Naive thymus-derived CD4-positive, alpha-beta T cell (primary cell): Measurements from ENCODE around the gene HDAC6. TPM values are rescaled to one million over a fixed set of nuclear protein-coding genes. Genes with fewer than 3 reads are reported as not detected.
"Not testable (repeated sequence)": the region's sequence is repeated elsewhere in the genome, so short reads cannot be mapped to it uniquely, and the experiment has no call there.

Source experiments
- ATAC-seq: fragments of 150-1000 bp; cut with Tn5 transposase; 2 replicates; pipeline ENCODE4 v1.10.0; 2021; ENCODE audit warnings: mild to moderate bottlenecking, moderate library complexity
- CTCF ChIA-PET: fragments of 350-600 bp; sonication (Branson Sonifier 250); formaldehyde crosslinking; loops from one replicate; lab custom pipeline; 2021; ENCODE audit warnings: antibody characterized with exemption; lab: Charles Lee
- POLR2A ChIA-PET: fragments of 350-600 bp; sonication (Branson Sonifier 250); formaldehyde crosslinking; loops from one replicate; lab custom pipeline; 2021; ENCODE audit warnings: antibody characterized with exemption, inconsistent platforms; lab: Charles Lee
- DNase-seq, 9 donors: peaks; one replicate each; pipeline versions ENCODE4 v3.0.0 to v3.0.0-alpha.2; 2020 to 2022; ENCODE audit warnings: mixed read lengths in 1 of 9
- H3K27ac ChIP-seq: one replicate; pipeline ENCODE4 v1.7.0; 2013; ENCODE audit warnings: mild to moderate bottlenecking, low read depth, low read length, moderate library complexity
- H3K27me3 ChIP-seq, 2 donors: one replicate each; pipeline ENCODE4 v1.7.0; 2013; ENCODE audit warnings: low read length in 2 of 2, mild to moderate bottlenecking in 2 of 2, moderate library complexity in 2 of 2; ENCODE audit not compliant: control insufficient read depth in 2 of 2, insufficient read depth in 2 of 2
- H3K36me3 ChIP-seq, 3 experiments: 1 replicate in 2 of 3; 2 replicates in 1 of 3; pipeline ENCODE4 v1.7.0; 2013; ENCODE audit warnings: low read length in 3 of 3, mild to moderate bottlenecking in 3 of 3, moderate library complexity in 1 of 3; ENCODE audit not compliant: insufficient read depth in 3 of 3, control insufficient read depth in 2 of 3
- H3K4me1 ChIP-seq, 2 donors: one replicate each; pipeline ENCODE4 v1.7.0; 2013; ENCODE audit warnings: low read length in 2 of 2, mild to moderate bottlenecking in 2 of 2, moderate library complexity in 1 of 2; ENCODE audit not compliant: control insufficient read depth in 2 of 2, insufficient read depth in 2 of 2
- H3K4me3 ChIP-seq: 2 replicates; pipeline ENCODE4 v1.7.0; 2013; ENCODE audit warnings: mild to moderate bottlenecking, low read length
- H3K9me3 ChIP-seq, 3 experiments: 1 replicate in 2 of 3; 2 replicates in 1 of 3; pipeline ENCODE4 v1.7.0; 2013; ENCODE audit warnings: low read length in 3 of 3; ENCODE audit not compliant: control insufficient read depth in 2 of 3
- H3K27ac Mint-ChIP-seq, 9 donors: one replicate each; pipeline ENCODE4 v1.8.0; 2020 to 2022; ENCODE audit warnings: mixed read lengths in 9 of 9, mild to moderate bottlenecking in 8 of 9, moderate library complexity in 5 of 9, inconsistent platforms in 2 of 9
- H3K27me3 Mint-ChIP-seq, 5 donors: one replicate each; pipeline ENCODE4 v1.8.0; 2021 to 2022; ENCODE audit warnings: mixed read lengths in 5 of 5, mild to moderate bottlenecking in 1 of 5
- H3K36me3 Mint-ChIP-seq, 5 donors: one replicate each; pipeline ENCODE4 v1.8.0; 2020 to 2022; ENCODE audit warnings: mixed read lengths in 5 of 5, mild to moderate bottlenecking in 3 of 5, inconsistent platforms in 1 of 5
- H3K4me1 Mint-ChIP-seq, 7 donors: one replicate each; pipeline ENCODE4 v1.8.0; 2020 to 2022; ENCODE audit warnings: mixed read lengths in 7 of 7, mild to moderate bottlenecking in 3 of 7, inconsistent platforms in 1 of 7
- H3K4me3 Mint-ChIP-seq, 10 donors: one replicate each; pipeline ENCODE4 v1.8.0; 2020 to 2022; ENCODE audit warnings: mild to moderate bottlenecking in 10 of 10, mixed read lengths in 10 of 10, moderate library complexity in 6 of 10, inconsistent platforms in 2 of 10
- H3K9me3 Mint-ChIP-seq, 11 donors: one replicate each; pipeline ENCODE4 v1.8.0; 2020 to 2022; ENCODE audit warnings: mixed read lengths in 11 of 11, mild to moderate bottlenecking in 4 of 11, inconsistent platforms in 1 of 11, moderate library complexity in 1 of 11
- intact Hi-C, 2 donors: fragments of 100-400 bp; cut with micrococcal nuclease; formaldehyde crosslinking; loops; one replicate each; pipeline ENCODE4 v1.15.1; 2023
- polyA plus RNA-seq, 2 donors: library from polyadenylated mRNA; unstranded; fragments of 300-500 nt; fragmentation: Illumina TruSeq; gene quantifications; one replicate each; pipeline ENCODE4 v1.2.3, GENCODE V29; 2021
- total RNA-seq, 6 experiments: library from RNA in 5 of 6; stranded (reverse) in 5 of 6; gene quantifications; 1 replicate in 5 of 6; 2 replicates in 1 of 6; pipeline ENCODE4 v1.2.3 and lab custom pipeline; 2021 to 2026

The HDAC6 gene
- total and polyA plus RNA-seq, 7 experiments from 2014 or later, result 13.3 to 135 (median 87.6) TPM

DNA sequence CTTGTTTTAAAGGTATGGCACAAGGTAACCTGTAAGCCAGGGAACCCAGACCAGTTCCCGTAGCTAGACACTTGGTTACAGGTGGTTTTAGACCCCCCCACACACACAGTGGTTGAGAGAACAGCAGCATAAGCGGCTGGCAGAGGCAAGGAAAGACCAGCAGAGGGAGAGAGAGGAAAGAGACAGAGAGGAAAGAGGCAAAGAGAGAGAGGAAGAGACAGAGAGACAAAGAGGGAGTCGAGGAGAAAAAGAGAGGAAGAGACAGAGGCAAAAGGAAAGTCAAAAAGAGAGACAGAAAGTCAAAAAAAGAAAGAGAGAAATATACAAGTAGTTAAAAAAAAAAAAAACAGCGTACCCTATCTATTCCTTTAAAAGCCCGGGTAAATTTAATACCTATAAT, 53.0 kb downstream of the HDAC6 start:
- Histone ChIP-seq H3K27me3 (no peaks in the 10 kb centered on the region), H3K36me3 (no peaks in the 10 kb centered on the region), H3K9me3 (no peaks in the 10 kb centered on the region), H3K4me1 (no peaks in the 10 kb centered on the region), H3K4me3 (no peak overlapping the region), H3K27ac (no peak overlapping the region)
- no peak overlapping the region for H3K4me3 Mint-ChIP-seq
- peaks cover 0 to 5% (median 0%) of the 10 kb centered on the region in 5 donors for H3K36me3 Mint-ChIP-seq
- DNase-seq (peak in 2 of 9 donors; percentile 16 to 17), ATAC-seq (no peak)
- peaks cover 0 to 3% (median 0%) of the 10 kb centered on the region in 11 donors for H3K9me3 Mint-ChIP-seq
- peaks cover 0 to 7% (median 6%) of the 10 kb centered on the region in 7 donors for H3K4me1 Mint-ChIP-seq
- ChIA-PET POLR2A (no interaction called here), CTCF (no interaction called here)
- intact Hi-C loops, result loop anchor here in 1 of 2 donors (1.0 to 5.0 kb wide), 2 partner anchors 62 to 90 kb away; partner anchors contain the start of gene PIM2
- H3K27ac Mint-ChIP-seq, result peak overlapping the region in 1 of 9 donors; percentile 33
- H3K27me3 Mint-ChIP-seq, result peaks cover 0 to 11% (median 4%) of the 10 kb centered on the region in 5 donors

- Histone ChIP-seq H3K4me3 (no peak overlapping the region), H3K27ac (no peak overlapping the region), H3K4me1 (no peaks in the 10 kb centered on the region), H3K36me3 (no peaks in the 10 kb centered on the region), H3K9me3 (no peaks in the 10 kb centered on the region), H3K27me3 (no peaks in the 10 kb centered on the region)
- intact Hi-C loops, result no loop called here
- ATAC-seq (no peak), DNase-seq (no peak)
- peaks cover 0 to 4% (median 0%) of the 10 kb centered on the region in 5 donors for H3K27me3 Mint-ChIP-seq
- no peak overlapping the region for H3K4me3 Mint-ChIP-seq
- no peak overlapping the region for H3K27ac Mint-ChIP-seq
- no peaks in the 10 kb centered on the region for H3K4me1 Mint-ChIP-seq
- H3K36me3 Mint-ChIP-seq, result no peaks in the 10 kb centered on the region
- ChIA-PET POLR2A (no interaction called here), CTCF (no interaction called here)
- peaks cover 0 to 1% (median 0%) of the 10 kb centered on the region in 11 donors for H3K9me3 Mint-ChIP-seq
These were observed 62.3 kb downstream of the HDAC6 start for GRCh38 chrX:48864210-48864609.

DNA sequence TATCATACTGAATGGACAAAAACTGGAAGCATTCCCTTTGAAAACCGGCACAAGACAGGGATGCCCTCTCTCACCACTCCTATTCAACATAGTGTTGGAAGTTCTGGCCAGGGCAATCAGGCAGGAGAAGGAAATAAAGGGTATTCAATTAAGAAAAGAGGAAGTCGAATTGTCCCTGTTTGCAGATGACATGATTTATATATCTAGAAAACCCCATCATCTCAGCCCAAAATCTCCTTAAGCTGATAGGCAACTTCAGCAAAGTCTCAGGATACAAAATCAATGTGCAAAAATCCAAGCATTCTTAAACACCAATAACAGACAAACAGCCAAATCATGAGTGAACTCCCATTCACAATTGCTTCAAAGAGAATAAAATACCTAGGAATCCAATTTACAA, 70.2 kb downstream of the HDAC6 start:
- H3K9me3 Mint-ChIP-seq, H3K27me3 Mint-ChIP-seq, CTCF ChIA-PET, H3K36me3 Mint-ChIP-seq, DNase-seq, POLR2A ChIA-PET, H3K27me3 ChIP-seq, H3K36me3 ChIP-seq, H3K4me1 ChIP-seq, H3K4me1 Mint-ChIP-seq, H3K27ac Mint-ChIP-seq, H3K4me3 Mint-ChIP-seq, H3K27ac ChIP-seq, ATAC-seq, H3K4me3 ChIP-seq, H3K9me3 ChIP-seq, intact Hi-C loops: not testable (repeated sequence)

Other genes with a start within 250 kb of the HDAC6 start
- gene RBM3, start 227.6 kb upstream of the HDAC6 start, total RNA-seq, result 100 to 1,000 TPM; 176 to 374 (median 329) TPM
- gene RBM3, start 227.6 kb upstream of the HDAC6 start, polyA plus RNA-seq, result 100 to 1,000 TPM; 242 to 254 TPM
- gene WDR13, start 204.6 kb upstream of the HDAC6 start, total RNA-seq, result 10 to 100 TPM; 44.8 to 66.9 (median 54.4) TPM
- 10 to 100 TPM; 27.5 to 33.2 TPM for gene WDR13, start 204.6 kb upstream of the HDAC6 start, polyA plus RNA-seq
- 100 to 1,000 TPM in 4 of 5 experiments, 10 to 100 TPM in 1; 92.2 to 164 (median 105) TPM for gene WAS, start 118.3 kb upstream of the HDAC6 start, total RNA-seq
- gene WAS, start 118.3 kb upstream of the HDAC6 start, polyA plus RNA-seq, result 10 to 100 TPM; 18.6 to 28.8 TPM
- gene SUV39H1, start 105.3 kb upstream of the HDAC6 start, total RNA-seq, result 10 to 100 TPM in 1 of 5 experiments, 1 to 10 TPM in 4; 4.6 to 23.3 (median 8.6) TPM
- 10 to 100 TPM; 10.1 to 13.6 TPM for gene SUV39H1, start 105.3 kb upstream of the HDAC6 start, polyA plus RNA-seq
- not detected for gene GLOD5, start 40.3 kb upstream of the HDAC6 start, total RNA-seq
- gene GLOD5, start 40.3 kb upstream of the HDAC6 start, polyA plus RNA-seq, result not detected
- gene GATA1, start 15.5 kb upstream of the HDAC6 start, total RNA-seq, result 1 to 10 TPM in 1 of 5 experiments, under 1 TPM in 1, not detected in 3; 0.45 to 1.2 TPM
- gene GATA1, start 15.5 kb upstream of the HDAC6 start, polyA plus RNA-seq, result not detected
- gene ERAS, start 24.4 kb downstream of the HDAC6 start, total RNA-seq, result not detected
- gene ERAS, start 24.4 kb downstream of the HDAC6 start, polyA plus RNA-seq, result not detected
- gene PCSK1N, start 33.5 kb downstream of the HDAC6 start, total RNA-seq, result 10 to 100 TPM in 1 of 5 experiments, 1 to 10 TPM in 3, under 1 TPM in 1; 0.36 to 14.0 (median 3.5) TPM
- 1 to 10 TPM; 6.0 to 7.9 TPM for gene PCSK1N, start 33.5 kb downstream of the HDAC6 start, polyA plus RNA-seq
- 10 to 100 TPM; 41.1 to 46.6 (median 44.2) TPM for gene TIMM17B, start 95.7 kb downstream of the HDAC6 start, total RNA-seq
- 10 to 100 TPM; 55.8 to 57.0 TPM for gene TIMM17B, start 95.7 kb downstream of the HDAC6 start, polyA plus RNA-seq
- 10 to 100 TPM; 64.1 to 89.5 (median 74.6) TPM for gene PQBP1, start 95.9 kb downstream of the HDAC6 start, total RNA-seq
- gene PQBP1, start 95.9 kb downstream of the HDAC6 start, polyA plus RNA-seq, result 100 to 1,000 TPM; 110 to 125 TPM
- 10 to 100 TPM; 13.9 to 36.7 (median 18.5) TPM for gene SLC35A2, start 109.6 kb downstream of the HDAC6 start, total RNA-seq
- gene SLC35A2, start 109.6 kb downstream of the HDAC6 start, polyA plus RNA-seq, result 1 to 10 TPM; 6.7 to 8.1 TPM
- gene PIM2, start 117.0 kb downstream of the HDAC6 start, total RNA-seq, result 100 to 1,000 TPM; 144 to 321 (median 276) TPM
- gene PIM2, start 117.0 kb downstream of the HDAC6 start, polyA plus RNA-seq, result 100 to 1,000 TPM; 401 to 463 TPM
- gene OTUD5, start 155.5 kb downstream of the HDAC6 start, total RNA-seq, result 10 to 100 TPM; 62.5 to 95.5 (median 90.4) TPM
- gene OTUD5, start 155.5 kb downstream of the HDAC6 start, polyA plus RNA-seq, result 10 to 100 TPM; 17.2 to 33.8 TPM
- gene KCND1, start 169.8 kb downstream of the HDAC6 start, total RNA-seq, result 1 to 10 TPM; 1.4 to 5.8 (median 2.3) TPM
- under 1 TPM in 1 of 2 donors, not detected in 1; 0.07 TPM for gene KCND1, start 169.8 kb downstream of the HDAC6 start, polyA plus RNA-seq
- 100 to 1,000 TPM; 103 to 108 (median 105) TPM for gene GRIPAP1, start 200.2 kb downstream of the HDAC6 start, total RNA-seq
- 10 to 100 TPM; 13.6 to 24.9 TPM for gene GRIPAP1, start 200.2 kb downstream of the HDAC6 start, polyA plus RNA-seq
- gene TFE3, start 241.3 kb downstream of the HDAC6 start, total RNA-seq, result 10 to 100 TPM; 26.2 to 54.2 (median 30.5) TPM
- gene TFE3, start 241.3 kb downstream of the HDAC6 start, polyA plus RNA-seq, result 1 to 10 TPM; 2.2 to 4.3 TPM